EL (cell line): ENCODE data around the gene ADAMTS2.

Source experiments
- DNase-seq: peaks from one replicate; pipeline ENCODE4 v3.0.0-alpha.2; 2016

The ADAMTS2 gene

DNA sequence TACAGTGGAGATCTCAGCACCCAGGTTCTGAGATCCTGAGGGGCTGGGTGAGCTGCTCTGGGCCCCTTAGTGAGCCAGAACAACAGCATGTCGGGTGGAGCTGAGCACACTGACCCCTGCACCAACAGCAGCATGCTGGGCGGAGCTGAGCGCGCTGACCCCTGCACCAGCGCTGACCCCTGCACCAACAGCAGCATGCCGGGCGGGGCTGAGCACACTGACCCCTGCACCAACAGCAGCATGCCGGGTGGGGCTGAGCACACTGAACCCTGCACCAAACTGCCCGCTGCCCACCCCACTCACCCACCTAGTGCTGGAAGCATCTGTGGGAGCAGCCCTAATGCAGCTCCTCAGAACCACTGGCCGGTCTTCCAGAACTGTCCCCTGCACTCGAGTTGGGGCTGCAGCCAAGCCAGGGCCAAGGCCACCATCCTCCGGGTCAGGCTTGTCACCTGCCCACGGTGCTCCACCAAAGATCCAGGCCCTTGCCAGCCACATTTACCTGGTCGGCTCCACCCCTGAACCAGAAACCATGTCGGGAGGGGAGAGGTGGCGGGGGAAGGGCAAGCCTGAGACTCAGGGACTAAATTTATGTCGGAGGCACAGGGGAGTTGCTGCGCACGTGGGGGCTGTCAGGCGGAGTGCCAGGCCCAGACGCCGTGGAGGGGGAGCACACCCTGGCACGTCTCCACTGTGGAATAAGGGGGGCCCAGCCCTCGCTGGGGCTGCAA, 80.3 kb downstream of the ADAMTS2 start:
- no peak for DNase-seq

DNA sequence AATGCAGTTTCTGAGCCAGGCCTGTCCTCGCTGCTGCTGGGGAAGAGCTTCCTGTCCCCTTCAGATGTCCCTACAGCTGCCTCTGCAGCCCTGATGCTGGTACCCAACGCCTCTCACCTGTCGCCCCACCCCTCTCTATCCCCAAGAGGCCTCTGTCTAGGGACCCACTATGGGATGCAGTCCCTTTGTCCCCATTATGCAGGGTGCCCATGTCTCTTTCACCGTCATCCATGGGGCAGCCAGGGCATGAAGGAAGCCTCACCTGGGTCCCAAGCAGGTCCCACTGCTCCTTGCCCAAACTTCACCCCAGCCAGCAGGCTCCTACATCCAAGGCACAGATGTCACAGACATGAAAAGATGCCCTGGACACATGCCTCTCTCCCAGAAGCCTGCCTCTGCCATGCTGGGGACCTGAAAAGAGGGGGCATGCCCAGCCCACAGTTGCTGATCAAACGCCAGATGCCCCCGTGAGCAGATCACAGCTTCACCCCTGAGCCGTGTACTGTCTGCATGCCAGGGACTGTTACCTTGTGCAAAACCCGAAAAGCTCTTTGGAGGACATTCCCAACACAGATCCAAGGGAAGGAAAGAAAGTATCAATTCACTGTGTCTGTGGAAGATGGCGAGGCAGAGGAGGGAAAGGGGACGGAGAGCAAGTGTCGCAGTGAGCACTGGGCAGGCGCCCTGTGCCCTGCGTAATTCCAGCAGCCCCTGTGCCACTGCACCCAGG, 81.0 kb downstream of the ADAMTS2 start:
- DNase-seq: no peak

DNA sequence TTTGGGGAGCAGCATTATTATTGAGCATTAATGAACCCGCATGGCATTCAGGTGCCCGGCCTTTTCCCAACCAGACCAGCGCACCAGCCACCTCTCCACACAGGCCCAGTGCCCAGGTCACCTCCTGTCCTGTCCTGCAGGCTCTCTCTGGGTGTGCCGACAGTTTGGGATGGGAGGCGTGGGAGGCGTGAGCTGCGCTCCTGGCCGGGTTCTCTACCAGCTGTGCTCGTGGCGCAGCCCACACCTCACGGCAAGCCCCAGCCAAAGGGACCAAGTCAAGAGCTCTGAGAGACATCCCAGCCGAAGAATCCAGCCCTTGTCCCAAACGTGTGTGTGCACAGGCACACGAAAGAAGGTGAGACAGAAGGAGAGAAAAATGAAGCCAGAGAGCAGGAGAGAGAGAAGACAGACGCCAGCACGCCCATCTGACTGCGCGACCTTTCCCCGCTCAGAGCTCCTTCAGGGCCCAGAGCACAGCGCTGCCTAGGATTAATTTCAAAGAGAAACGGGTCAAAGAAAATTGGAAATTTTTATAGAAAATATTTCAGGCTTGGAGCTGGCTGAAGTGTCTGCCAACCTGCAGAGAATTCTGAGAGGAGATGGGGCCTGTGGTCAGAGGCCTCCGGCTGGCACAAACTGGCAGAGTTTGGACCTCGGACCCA, 81.7 kb downstream of the ADAMTS2 start:
- no peak for DNase-seq

DNA sequence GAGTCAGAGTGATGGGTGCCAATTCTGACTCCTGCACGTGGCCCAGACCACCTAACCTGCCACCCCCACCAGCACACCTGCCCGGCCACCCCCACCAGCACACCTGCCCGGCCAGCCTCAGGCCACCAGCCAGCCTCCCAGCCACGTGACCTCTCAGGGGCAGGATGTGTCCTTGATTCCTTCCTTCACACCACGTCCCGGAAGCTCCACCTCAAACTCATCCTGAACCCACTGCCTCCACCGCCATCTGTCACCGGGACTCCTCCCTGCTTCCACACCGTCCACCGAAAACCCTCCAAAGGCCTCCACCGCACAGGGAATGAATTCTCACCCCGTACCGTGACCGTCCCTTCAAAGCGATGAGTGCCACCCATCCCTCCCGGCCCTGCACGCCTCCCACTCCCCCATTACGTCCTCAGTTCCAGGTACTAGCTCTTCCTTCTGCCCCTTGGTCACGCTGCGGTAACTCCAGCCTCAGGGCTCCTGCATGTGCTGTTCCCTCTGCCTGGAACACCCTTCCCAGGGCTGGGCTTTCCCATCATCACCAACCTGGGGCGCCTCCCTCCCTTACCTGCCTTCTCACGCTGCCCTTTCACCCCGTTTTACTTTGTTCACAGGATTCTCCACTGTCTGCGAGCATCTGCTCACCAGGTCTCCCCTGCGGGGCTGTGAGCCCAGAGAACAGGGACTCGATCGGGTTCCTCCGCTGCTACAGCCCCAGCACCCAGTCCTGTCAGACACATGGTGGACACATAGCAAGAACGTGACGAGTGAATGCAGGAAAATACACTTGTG, 82.9 kb downstream of the ADAMTS2 start:
- no peak for DNase-seq

DNA sequence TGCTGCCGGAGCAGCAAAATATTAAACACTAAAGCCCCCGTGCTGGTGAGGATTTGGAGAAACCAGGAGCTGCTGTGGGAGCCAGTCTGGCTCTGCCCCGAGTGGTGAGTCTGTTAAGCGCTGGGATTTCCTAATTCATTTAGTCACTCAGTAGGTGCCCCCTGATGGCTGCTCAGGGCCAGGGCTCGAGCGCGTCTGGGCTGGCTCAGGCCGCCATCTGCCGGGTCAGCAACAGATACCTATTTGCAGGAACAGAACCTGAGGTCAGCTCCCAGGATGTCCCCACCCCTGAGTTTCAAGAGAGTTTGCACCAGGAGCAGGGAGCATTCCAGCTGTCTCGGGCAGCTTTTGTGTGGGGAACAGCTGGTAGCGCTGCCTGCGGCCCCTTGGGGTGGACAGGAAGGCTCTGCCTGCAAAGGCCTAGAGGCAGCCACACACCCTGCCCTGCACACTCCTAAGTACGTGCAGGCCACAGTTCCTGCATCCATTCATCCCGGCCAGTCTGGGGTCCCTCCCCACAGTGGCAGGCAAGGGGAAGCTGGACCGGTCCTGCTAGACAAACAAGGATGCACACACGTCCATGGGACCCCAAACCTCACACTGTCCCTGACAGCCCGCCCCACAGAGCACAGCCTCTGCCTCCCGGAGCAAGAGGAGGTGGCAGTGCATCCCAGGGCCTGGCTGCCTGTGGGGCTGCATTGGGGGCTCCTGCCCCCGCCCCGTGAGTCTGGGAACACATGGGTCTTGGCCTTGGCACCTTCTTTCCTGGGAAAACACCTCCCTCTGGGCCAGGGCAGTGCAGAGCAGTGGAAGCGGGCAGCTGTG, 83.7 kb downstream of the ADAMTS2 start:
- DNase-seq: peak; percentile 38

DNA sequence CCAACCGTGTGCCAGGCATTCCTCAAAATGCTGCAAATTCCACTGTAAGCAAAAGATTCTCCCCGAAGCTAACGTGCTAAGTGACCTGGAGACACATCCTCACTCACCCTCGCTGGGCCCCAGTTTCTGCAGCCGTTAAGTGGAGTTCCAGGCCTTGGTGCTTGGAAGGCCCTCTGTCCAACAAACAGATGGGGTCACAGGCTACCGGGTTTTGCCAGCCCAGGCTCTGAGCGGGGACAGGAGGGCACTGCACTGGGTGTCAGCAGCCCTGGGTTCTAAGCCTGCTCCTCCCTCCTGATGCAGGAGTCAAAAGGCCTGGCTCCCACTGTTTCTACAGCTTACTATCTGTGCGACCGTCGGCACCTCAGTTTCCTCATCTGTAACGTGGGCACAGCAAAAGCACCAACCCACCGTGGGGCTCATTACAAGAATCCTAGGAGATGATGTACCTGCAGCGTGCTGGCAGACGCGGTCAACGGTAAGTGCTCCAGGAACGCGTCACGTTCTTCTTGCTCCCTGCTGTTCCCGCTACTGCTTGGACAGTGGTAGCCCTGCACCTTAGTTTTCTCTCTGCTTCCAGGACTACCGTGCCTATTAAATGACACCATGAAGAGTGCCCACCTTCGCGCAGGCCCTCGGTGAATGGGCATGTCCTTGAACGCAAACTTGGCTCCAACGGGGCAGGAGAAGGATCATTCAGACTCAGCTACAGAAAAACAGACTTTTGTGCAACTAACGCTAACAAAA, 84.8 kb downstream of the ADAMTS2 start:
- no peak for DNase-seq

DNA sequence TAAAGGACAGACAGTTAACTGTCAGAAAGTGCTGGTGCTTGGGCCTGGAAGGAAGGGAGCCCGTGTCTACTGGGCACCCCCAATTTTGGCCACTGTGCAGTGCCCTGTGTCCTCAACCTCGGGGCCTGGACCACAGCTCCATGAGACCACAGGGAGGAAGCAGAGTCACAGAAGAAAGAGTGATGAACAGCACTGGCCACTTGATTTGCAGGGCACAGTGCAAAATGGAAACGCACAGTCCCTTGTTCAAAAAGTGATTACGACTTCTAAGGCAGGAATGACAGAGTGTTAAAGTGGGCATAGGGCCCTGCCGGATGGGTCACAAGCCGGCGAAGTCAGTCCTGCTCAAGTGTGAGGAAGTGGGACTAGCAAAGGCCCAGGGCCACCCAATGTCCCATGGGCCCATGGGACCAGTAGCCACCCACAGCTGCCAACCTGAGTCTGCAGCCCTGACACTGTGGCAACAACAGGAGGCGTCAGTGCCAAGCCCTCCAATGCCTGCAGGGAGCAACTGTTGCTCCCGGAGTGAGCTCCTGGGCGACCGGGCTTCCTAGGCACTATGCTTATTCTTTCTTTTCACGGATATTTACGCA, 85.4 kb downstream of the ADAMTS2 start:
- DNase-seq: no peak

DNA sequence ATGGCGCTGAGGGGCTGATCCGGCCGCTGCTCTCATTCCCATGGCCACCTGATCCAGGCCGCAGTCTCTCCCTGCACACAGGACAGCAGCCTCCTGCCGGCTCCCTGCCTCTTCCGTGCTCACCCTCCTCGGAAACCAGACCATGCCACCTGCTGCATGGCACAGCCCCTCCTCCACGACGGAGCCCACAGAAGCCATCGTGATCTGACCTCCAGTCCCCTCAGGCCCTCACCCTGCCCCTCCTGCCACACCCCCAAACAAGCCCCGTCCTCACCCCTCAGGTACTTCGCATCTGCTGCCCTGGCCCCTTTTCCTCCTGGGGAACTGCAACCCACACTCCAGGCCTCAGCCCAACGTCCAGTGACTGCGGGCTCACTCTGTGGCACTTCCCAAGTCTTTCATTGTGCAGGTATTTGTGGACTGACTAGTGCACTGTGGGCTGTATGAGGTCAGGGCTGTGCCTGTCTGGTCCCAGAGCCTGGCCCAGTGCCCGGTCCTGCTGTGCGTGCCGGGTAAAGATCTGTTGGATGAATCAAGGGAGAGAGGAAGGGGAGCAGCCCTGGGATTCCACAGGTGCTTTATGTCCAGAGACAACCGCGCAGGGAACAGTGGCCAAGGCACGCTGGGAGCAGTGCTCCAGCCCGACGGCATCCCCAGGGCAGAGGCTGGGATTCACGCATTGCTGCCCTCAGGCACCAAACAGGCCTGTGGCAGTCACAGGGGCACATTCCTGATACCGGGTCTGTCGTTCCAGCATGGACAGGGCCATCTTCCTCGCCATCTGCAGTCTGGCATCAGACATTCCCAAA, 86.1 kb downstream of the ADAMTS2 start:
- peak; percentile 99 for DNase-seq

DNA sequence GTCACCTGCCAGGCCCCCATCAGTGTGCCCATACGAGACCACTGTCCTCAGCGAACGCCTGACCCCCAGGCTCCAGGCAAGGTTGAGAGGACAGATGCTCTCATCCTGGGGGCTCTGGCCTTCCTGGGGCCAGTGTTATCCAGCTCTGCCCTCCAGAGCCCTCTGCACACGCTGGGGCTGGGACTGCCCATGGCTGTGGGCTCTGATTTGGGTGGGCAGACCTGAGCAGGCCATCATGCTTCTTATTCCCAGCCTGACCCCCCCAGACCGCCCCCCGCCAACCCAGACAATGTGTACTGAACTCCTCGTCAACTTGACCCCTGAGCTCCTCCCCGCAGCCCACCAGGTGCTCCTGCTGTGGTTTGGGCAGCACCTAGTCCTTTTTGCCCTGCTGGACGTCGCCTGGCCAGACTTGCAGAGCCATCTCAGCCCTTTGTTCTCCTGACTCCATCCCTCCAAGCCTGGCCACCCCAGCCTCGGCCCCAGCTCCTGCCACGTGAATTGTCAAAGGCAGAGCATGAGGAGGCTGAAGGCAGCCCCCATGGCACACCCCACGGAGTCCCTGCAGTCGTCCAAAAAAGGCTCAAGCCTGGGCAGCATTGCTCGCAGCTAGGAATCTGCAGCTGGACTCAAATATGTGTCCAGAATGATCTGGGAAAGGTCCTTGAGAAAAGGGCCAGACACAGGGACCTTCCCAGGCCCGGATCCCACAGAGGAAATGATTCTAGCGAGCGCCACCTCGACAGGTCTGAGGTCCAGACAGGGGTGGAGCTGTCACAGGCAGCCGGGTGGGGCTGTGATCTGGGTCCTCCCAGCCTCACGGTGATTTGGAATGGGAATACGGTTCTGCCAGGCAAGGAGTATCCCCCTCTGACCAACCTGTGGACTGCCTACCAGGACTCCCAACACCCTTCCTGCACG, 87.0 kb downstream of the ADAMTS2 start:
- DNase-seq: peak; percentile 33

DNA sequence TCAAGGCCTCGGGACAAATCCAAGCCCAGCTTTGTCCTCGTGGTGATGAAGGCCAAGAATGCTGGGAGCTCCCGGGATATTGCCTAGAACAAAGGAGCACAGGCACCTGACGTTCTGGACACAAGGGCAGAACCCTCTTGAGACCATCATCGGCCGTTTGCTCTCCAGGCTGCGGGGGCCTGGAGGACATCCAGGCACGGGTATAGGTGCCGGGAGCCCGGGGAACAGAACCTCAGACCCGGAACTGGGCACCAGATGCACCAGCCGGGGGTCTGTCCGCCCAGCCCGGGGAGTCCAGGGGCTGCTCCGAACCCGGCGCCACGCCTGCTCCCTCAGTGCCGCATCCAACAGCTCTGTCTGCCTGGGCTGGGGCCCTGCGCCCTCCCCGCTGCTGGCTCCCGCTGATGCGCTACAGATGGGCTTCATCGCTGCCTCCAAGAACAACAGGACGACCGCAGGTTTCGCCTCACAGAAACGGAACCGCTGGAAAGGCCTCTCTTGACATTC, 88.0 kb downstream of the ADAMTS2 start:
- DNase-seq: no peak

DNA sequence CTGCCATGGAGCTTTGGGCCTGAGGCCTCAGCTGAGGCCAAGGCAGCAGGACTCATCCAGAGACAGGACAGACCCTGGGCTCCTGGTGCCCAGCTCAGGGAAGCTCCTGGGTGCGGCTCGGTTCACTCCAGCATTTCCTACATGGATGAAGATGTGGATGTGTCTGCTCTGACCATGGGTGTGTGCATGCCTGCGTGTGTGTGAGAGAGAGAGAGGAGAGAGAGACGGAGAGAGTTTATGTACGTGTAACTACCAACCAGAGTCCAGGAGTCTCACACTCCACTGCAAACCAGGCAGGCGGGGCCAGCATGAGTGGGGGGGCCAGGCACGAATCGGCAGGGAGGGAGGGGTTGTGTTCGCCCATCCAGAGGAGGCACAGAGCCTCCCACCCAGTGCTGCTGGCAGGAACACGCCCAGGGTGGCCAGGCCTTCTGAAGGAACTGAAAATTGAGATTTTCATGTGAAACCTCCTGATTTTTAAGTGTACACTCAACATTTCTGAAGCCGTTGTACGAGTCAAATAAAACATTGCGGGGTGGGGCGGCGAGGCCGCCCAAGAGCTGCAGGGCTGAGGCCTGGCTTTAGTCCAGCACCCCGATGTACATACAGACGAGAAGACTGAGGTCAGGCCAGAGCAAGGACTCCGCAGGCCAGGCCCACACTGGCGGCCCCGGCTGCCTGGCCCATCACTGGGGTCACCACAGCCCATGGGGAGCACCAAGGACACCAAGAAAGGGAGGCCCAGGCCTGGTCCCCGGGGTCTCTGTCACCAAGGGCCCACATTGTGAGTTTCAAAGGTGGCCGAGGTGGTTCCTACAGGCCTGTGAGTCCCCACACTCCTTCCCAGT, 88.7 kb downstream of the ADAMTS2 start:
- DNase-seq: no peak

DNA sequence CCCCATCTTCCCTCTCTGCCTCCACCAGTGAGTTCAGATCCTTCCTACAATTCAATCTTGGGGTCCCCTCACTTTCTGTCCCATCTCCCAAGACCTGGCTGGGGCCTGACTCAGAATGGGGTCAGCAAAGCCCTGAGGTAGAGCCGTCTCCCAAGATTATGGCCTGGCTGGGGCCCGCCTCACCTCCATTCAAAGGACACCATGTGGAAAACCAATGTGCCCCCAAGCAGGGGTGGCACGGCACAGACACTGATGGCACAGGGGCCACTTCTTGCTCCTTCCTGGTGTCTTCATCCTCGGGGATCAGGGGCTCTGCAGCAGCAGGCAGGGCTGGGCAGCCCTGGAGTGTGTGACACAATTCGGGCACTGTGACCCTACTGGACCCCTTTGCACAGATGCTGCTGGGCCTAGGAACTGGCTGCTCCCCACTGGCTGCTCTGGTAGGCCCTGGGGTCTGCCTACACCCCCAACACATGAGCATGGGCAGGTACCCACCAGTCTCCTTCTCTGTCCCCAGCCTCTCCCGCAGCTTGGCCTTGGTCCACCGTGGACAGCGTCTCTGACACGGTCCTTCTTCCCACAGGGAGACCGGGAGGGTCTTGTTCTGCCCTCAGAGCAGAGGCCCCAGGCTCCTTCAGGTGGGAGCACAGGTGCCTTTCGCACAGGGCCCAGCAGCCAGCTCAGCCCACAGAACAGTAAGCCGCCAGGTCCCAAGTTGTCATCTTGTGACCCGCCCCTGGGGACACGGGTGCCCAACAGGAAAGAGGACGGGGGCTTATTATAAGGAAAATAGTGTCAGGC, 89.5 kb downstream of the ADAMTS2 start:
- DNase-seq: no peak

DNA sequence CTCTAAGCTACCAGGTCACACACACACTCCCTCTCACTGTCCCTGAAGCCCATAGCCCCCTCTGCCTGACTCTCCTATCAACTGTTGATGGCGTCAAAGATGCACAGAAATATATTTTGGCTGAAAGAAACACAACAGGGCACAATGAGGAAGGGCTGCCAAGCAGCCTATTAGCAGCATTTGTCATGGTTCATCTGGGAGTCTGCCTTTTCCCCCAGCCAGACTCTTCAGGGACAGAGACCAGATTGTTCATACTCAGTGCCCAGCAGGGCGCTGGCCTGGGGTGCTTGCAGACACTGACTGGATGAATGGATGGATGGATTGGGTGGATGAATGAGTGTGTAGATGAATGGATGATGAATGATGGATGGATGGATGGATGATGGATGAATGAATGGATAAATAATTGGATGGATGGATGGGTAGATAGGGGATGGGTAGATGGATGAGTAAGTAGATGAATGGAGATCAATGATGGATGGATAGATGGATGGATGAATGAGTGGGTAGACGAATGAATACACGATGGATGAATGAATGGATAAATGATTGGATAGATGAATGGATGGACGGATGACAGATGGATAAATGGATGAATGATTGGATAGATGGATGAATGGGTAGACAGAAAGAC, 90.5 kb downstream of the ADAMTS2 start:
- no peak for DNase-seq

DNA sequence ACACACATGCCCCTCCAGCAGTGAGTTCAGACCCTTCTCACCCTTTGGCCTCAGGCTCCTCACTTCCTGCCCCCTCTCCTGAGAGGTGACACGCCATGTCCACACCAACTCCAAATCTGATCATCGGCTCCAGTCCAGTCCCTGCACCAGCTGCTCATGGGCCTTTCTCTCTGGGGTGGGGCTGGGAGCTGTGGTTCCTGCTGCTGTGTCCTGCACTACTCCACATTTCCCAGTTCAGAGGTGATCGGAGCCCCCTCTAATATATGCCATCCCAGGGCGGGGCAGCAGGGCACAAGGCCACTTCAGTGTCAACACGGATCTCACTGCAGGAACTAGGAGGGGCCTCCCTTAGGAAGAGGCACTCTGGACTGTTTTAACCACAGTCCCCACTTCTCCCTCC, 91.5 kb downstream of the ADAMTS2 start:
- DNase-seq: no peak

DNA sequence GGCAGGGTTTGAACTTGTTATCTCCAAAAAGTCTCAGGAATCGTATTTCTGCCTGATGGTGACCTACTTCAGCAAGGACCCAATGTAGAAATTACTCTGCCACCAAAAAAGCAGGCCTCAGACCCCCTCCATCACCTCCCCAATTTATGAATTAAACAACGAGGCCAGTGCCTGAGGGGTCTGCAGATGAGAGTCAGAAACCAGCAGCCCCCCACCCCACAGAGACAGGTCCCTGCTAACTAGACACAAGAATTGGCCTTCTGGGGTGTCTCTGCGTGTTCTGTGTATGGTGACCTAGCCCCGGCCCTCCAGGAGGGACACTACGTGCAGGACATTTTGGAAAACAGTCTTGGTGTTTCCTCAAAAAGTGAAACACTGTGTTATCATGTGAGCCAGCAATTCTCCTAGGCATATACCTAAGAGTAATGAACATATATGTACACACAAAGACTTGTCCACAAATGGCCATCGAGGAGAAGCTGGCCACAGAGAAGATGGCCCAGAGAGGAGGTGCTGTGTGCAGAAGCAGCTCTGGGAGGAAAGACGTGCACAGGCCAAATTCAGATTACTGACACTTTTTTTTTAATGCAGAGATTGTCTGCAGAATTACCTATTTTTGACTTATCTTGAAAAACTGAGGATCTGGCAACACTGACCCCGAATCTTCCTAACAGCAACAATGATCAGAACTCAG, 93.8 kb downstream of the ADAMTS2 start:
- no peak for DNase-seq
